ENCODE measurements around the gene RSRC1. TPM values are rescaled to one million over a fixed set of nuclear protein-coding genes. Genes with fewer than 3 reads are reported as not detected.

RSRC1 gene
- total and polyA plus RNA-seq, 8 donors, result 7.7 to 19.9 (median 10.2) TPM

DNA sequence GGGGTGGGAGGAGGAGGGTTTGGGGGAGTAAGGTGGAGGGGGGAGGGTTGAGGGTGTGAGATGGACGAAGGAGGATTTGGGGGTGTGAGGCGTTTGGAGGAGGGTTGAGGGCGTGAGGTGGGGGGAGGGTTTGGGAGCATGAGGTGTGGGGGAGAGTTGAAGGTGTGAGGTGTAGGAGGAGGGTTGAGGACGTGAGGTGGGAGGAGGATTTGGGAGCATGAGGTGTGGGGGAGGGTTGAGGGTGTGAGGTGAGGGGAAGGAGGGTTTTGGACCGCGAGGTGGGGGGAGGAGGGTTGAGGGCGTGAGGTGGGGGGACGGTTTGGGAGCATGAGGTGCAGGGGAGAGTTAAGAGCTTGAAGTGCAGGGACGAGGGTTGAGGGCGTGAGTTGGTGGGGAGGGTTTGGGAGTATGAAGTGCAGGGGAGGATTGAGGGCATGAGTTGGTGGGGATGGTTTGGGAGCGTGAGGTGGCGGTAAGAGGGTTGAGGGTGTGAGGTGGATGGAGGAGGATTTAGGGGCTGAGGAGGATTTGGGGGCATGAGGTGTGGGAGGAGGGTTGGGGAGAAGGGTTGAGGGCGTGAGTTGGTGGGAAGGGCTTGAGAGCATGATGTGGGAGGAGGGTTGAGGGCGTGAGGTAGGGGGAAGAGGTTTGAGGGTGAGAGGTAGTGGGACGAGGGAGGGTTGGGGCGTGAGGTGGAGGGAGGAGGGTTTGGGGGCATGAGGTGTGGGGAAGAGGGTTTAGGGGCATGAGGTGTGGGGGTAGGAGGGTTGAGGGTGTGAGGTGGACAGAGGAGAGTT is 462.3 kb downstream of the RSRC1 start:
- ATAC-seq (no peak), FAIRE-seq (no peak), DNase-seq (peak in 1 of 6 donors; percentile 36)
- no peaks in the 10 kb centered on the region for H3K4me1 ChIP-seq
- 91 to 97% methylated on average over 15 to 16 of the region's 16 CpGs for WGBS, 2 donors
- intact Hi-C loops (cut with DNase I), result no loop called here
- no peak overlapping the region for H3K4me3 ChIP-seq
- H3K9me3 ChIP-seq, result no peaks in the 10 kb centered on the region
- TF ChIP-seq, protein P1, sequence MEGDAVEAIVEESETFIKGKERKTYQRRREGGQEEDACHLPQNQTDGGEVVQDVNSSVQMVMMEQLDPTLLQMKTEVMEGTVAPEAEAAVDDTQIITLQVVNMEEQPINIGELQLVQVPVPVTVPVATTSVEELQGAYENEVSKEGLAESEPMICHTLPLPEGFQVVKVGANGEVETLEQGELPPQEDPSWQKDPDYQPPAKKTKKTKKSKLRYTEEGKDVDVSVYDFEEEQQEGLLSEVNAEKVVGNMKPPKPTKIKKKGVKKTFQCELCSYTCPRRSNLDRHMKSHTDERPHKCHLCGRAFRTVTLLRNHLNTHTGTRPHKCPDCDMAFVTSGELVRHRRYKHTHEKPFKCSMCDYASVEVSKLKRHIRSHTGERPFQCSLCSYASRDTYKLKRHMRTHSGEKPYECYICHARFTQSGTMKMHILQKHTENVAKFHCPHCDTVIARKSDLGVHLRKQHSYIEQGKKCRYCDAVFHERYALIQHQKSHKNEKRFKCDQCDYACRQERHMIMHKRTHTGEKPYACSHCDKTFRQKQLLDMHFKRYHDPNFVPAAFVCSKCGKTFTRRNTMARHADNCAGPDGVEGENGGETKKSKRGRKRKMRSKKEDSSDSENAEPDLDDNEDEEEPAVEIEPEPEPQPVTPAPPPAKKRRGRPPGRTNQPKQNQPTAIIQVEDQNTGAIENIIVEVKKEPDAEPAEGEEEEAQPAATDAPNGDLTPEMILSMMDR (IDR thresholded peaks at IDR 0.05), result no peak
- no peaks in the 10 kb centered on the region for H3K27me3 ChIP-seq
- no peak overlapping the region for H3K27ac ChIP-seq
- H3K36me3 ChIP-seq, result no peaks in the 10 kb centered on the region

DNA sequence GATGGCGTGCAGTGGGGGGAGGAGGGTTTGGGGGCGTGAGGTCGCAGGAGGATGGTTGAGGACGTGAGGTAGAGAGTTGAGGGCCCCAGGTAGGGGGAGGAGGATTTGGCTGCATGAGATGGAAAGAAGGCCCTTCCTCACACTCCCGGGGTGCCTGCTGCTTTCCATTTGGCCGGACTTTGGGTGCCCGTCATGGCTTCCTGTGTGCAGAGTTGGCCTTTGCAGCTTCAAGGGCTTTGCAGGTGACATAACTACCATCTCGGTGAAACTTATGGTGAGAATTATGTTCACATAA is 462.8 kb downstream of the RSRC1 start:
- H3K36me3 ChIP-seq, result no peaks in the 10 kb centered on the region
- DNase-seq (peak in 1 of 6 donors; percentile 19), ATAC-seq (no peak), FAIRE-seq (no peak)
- TF ChIP-seq, protein P1 (IDR thresholded peaks at IDR 0.05), result no peak
- intact Hi-C loops (cut with DNase I), result no loop called here
- 86 to 88% methylated on average over 8 of the region's 8 CpGs for WGBS, 2 donors
- H3K9me3 ChIP-seq, result no peaks in the 10 kb centered on the region
- no peak overlapping the region for H3K27ac ChIP-seq
- no peaks in the 10 kb centered on the region for H3K27me3 ChIP-seq
- no peak overlapping the region for H3K4me3 ChIP-seq
- no peaks in the 10 kb centered on the region for H3K4me1 ChIP-seq

DNA sequence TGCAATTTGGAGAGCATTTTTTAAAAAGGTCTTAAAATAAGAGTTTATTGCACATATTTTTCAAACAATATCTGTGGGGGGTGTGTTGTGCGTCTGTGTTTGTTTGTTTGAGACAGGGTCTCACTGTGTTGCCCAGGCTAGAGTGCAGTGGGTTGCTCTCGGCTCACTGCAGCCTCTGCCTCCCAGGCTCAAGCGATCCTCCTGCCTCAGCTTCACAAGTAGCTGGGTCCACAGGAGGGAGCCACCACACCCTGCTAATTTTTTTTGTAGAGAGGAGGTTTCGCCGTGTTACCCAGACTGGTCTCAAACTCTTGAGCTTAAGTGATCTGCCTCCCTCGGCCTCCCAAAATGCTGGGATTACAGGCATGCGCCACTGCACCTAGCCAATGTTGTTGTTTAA is 463.8 kb downstream of the RSRC1 start:
- H3K4me1 ChIP-seq, result no peaks in the 10 kb centered on the region
- no peak overlapping the region for H3K4me3 ChIP-seq
- intact Hi-C loops (cut with DNase I), result no loop called here
- H3K27me3 ChIP-seq, result no peaks in the 10 kb centered on the region
- WGBS, 2 donors, result 81 to 93% methylated on average over 7 of the region's 7 CpGs
- DNase-seq (no peak), ATAC-seq (no peak), FAIRE-seq (no peak)
- no peak overlapping the region for H3K27ac ChIP-seq
- no peaks in the 10 kb centered on the region for H3K36me3 ChIP-seq
- H3K9me3 ChIP-seq, result no peaks in the 10 kb centered on the region
- TF ChIP-seq, protein P1 (IDR thresholded peaks at IDR 0.05), result no peak

DNA sequence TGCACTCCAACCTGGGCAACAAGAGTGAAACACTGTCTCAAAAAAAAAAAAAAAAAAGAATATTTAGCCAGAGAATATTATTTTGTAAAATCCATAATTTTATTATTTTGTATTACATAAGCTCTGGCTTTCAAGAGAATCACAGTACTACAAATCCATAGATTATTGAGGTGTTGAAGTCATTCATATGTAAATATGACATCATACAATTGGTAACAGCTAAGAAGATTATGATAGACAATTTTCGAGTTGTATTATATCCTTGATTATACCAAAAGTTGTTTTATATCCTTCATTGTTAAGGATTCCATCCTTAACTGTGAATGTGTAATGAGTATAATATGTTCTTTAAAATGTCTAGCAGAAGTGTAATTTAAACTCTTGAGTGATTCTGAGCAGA is 464.8 kb downstream of the RSRC1 start:
- 43 to 50% methylated on average over 1 of the region's 1 CpG for WGBS, 2 donors
- ATAC-seq, result no peak
- no peaks in the 10 kb centered on the region for H3K27me3 ChIP-seq
- no peaks in the 10 kb centered on the region for H3K9me3 ChIP-seq
- no peak for FAIRE-seq
- no peak overlapping the region for H3K27ac ChIP-seq
- H3K4me1 ChIP-seq, result no peaks in the 10 kb centered on the region
- no peaks in the 10 kb centered on the region for H3K36me3 ChIP-seq
- H3K4me3 ChIP-seq, result no peak overlapping the region
- TF ChIP-seq, protein P1 (IDR thresholded peaks at IDR 0.05), result no peak
- DNase-seq, result no peak
- intact Hi-C loops (cut with DNase I), result no loop called here

DNA sequence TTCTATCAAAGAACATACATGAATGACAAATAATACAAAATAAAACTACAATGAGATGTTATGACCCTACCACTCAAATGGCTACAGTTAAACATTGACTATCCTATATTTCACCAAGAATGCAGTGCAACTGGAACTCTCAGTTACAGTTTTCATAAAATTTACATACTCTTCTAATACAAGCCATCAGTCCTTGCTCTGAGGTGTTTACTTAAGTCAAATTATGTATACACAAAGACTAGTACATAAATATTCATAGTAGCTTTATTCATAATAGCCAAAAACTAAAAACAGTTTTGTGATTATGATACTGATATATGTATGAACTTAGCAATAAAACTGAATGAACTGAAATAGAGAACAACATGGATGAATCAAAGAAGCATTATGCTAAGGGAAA is 480.3 kb downstream of the RSRC1 start:
- FAIRE-seq, result no peak
- Histone ChIP-seq H3K27ac (no peak overlapping the region), H3K27me3 (no peaks in the 10 kb centered on the region), H3K4me1 (no peaks in the 10 kb centered on the region), H3K36me3 (no peaks in the 10 kb centered on the region), H3K9me3 (no peaks in the 10 kb centered on the region), H3K4me3 (no peak overlapping the region)
- intact Hi-C loops (cut with DNase I), result no loop called here
- no peak for DNase-seq
- TF ChIP-seq, protein P1 (IDR thresholded peaks at IDR 0.05), result no peak
- no peak for ATAC-seq
